T-helper 17 cell (primary cell): ENCODE data around the gene ATXN2L. TPM values are rescaled to one million over a fixed set of nuclear protein-coding genes. Genes with fewer than 3 reads are reported as not detected.
A peak's percentile ranks its signal among the peaks of the same experiment; 100 is the strongest.
"Not testable (repeated sequence)": the region's sequence is repeated elsewhere in the genome, so short reads cannot be mapped to it uniquely, and the experiment has no call there.

Experiments used
- ATAC-seq: fragments of 150-1000 bp; cut with Tn5 transposase; 2 replicates; pipeline ENCODE4 v1.10.0; 2021; ENCODE audit warnings: mild to moderate bottlenecking, moderate library complexity
- DNase-seq, 3 donors: peaks; one replicate each; pipeline versions ENCODE4 v3.0.0 to v3.0.0-alpha.2; 2020 to 2021
- H3K9me3 ChIP-seq: one replicate; pipeline ENCODE4 v1.7.0; 2013; ENCODE audit warnings: low read length, mild to moderate bottlenecking; ENCODE audit not compliant: control insufficient read depth, poor library complexity, severe bottlenecking
- H3K27ac Mint-ChIP-seq: one replicate; pipeline ENCODE4 v1.8.0; 2022; ENCODE audit warnings: mild to moderate bottlenecking, moderate library complexity, mixed read lengths
- H3K27me3 Mint-ChIP-seq: one replicate; pipeline ENCODE4 v1.8.0; 2022; ENCODE audit warnings: mixed read lengths
- H3K36me3 Mint-ChIP-seq: one replicate; pipeline ENCODE4 v1.8.0; 2022; ENCODE audit warnings: low read depth, mixed read lengths
- H3K4me1 Mint-ChIP-seq: one replicate; pipeline ENCODE4 v1.8.0; 2022; ENCODE audit warnings: mild to moderate bottlenecking, mixed read lengths
- H3K4me3 Mint-ChIP-seq: one replicate; pipeline ENCODE4 v1.8.0; 2022; ENCODE audit warnings: mild to moderate bottlenecking, moderate library complexity, mixed read lengths
- total RNA-seq, 4 donors: library from RNA in 2 of 4; stranded (reverse) in 2 of 4; gene quantifications; one replicate each; pipeline ENCODE4 v1.2.3 and lab custom pipeline; 2022 to 2026

Gene ATXN2L
- total RNA-seq, 2 donors from 2014 or later, result 348 to 372 TPM

DNA sequence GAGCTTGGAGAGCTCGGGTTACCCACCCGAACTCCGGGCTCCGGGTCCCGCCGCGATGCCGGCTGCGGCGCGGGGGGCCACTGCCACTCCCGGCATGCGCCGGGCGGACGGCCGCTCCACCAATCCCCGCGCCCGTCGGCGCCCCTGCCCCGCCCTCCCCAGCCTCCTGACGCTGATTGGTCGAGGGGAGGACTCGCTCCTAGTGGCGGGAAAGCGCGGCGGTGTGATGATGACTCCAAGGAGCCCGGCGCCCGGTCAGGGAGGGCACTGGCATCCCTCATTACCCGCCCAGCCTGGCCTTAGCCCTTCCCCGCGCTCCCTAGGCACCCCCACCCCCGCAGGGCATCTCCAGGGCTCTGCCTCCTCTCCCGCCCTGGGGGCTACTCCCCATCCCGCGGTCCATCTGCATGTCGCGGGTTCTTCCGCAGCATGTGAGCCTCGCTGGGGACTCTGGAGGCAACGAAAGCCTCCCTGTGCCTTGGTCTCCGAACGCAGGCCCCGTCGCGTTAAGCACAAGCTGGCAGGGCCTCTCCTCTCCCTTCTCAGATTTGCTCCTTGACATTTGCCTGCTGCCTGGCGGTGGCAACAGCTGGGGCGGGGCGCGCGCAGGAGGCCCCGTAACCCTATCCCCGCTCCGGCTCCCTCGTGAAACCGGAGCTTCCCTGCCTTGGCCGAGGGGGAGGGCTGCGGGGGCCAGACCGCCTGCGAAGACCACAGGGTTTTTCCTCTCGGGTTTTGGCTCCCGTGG, 57.2 kb downstream of the ATXN2L start:
- H3K4me3 Mint-ChIP-seq, result peak overlapping the region; percentile 88
- H3K27me3 Mint-ChIP-seq, result peaks cover 15% of the 10 kb centered on the region
- ATAC-seq, result peak; percentile 99
- peaks cover 19% of the 10 kb centered on the region for H3K4me1 Mint-ChIP-seq
- H3K36me3 Mint-ChIP-seq, result peaks cover 5% of the 10 kb centered on the region
- peak; percentile 70 to 86 (median 85) for DNase-seq
- no peak overlapping the region for H3K27ac Mint-ChIP-seq
- H3K9me3 ChIP-seq, result no peaks in the 10 kb centered on the region

DNA sequence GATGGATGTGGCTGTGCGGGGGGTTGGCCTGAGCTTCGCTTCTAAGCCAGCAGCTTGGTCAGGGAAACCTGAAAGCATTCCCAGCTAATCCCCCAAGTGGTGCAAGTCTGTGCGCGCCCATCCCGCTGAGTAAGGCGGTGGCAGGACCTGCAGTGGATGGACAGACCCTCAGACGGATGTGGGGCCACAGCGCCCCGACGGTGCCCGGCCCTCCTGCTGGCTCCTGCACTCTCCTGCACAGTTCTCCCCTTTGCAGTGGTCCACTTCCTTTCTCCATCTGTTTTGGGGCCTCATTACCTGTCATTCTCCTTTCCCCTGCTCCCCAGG, 57.8 kb downstream of the ATXN2L start:
- peaks cover 15% of the 10 kb centered on the region for H3K27me3 Mint-ChIP-seq
- ATAC-seq, result no peak
- no peaks in the 10 kb centered on the region for H3K9me3 ChIP-seq
- peak overlapping the region; percentile 37 for H3K27ac Mint-ChIP-seq
- DNase-seq, result no peak
- peaks cover 19% of the 10 kb centered on the region for H3K4me1 Mint-ChIP-seq
- H3K36me3 Mint-ChIP-seq, result peaks cover 5% of the 10 kb centered on the region
- H3K4me3 Mint-ChIP-seq, result peak overlapping the region; percentile 88

DNA sequence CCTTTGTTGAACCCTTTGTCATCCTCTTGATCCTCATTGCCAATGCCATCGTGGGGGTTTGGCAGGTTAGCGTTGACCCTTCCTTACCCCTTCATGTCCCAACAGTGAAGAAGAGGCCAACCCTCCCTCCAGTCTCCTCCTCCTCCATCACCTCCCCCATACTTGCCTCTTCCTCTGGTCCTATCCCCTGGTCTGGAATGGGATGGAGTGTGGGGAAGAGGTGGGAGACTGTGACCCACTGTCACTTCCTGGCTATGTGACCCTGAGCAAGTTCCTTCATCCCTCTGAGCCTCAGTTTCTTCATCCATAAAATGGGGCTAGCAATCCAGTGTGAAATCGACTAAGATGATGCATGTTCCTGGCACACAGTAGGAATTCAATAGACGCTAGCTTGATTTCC, 58.2 kb downstream of the ATXN2L start:
- peak overlapping the region; percentile 37 for H3K27ac Mint-ChIP-seq
- peaks cover 5% of the 10 kb centered on the region for H3K36me3 Mint-ChIP-seq
- ATAC-seq (no peak), DNase-seq (no peak)
- no peaks in the 10 kb centered on the region for H3K9me3 ChIP-seq
- H3K4me3 Mint-ChIP-seq, result peak overlapping the region; percentile 88
- peaks cover 15% of the 10 kb centered on the region for H3K27me3 Mint-ChIP-seq
- H3K4me1 Mint-ChIP-seq, result peaks cover 19% of the 10 kb centered on the region

DNA sequence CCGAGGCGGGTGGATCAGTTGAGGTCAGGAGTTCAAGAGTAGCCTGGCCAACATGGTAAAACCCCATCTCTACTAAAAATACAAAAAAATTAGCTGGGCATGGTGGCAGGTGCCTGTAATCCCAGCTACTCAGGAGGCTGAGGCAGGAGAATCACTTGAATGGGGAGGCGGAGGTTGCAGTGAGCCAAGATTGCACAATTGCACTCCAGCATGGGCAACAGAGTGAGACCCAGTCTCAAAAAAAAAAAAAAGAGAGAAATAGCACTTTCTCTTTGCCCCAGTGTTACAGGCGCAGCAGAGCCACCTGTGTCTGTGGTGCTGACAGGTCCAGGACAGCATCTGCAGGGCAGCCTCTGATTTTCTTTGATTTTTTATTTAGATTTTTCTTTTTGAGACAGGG, 58.8 kb downstream of the ATXN2L start:
- Mint-ChIP-seq H3K27me3 (peaks cover 15% of the 10 kb centered on the region), H3K4me1 (peaks cover 19% of the 10 kb centered on the region), H3K27ac (peak overlapping the region; percentile 37), H3K4me3 (peak overlapping the region; percentile 88)
- not testable (repeated sequence) for DNase-seq, H3K36me3 Mint-ChIP-seq, H3K9me3 ChIP-seq, ATAC-seq

DNA sequence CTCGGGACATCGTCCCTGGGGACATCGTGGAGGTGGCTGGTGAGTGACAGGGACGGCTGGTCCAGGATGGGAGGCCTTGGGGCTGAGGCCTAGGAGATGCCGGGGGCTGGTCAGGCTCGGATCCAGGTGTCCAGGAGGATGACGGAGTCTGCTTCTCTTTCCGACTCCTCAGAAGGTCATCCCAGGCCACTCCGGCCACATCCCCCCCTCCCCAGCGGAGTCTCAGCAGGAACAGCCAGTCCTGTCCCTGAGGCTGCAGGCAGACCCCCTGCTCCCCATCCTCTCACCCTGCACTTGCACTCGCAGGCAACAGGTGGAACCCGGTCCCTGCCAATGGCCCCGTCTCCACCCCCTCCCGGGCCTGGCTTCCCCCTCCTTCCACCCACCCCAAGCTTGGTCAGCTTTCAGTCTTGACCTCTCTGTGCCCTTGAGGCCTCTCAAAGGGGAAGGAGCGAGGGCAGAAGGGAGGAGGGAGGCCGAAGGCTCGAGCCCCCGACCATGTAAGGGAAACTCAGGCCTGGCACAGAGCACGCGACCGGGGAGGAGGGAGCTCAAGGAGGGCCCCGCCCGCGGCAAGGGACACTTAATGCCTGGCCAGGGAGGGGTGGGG, 59.9 kb downstream of the ATXN2L start:
- DNase-seq (no peak), ATAC-seq (no peak)
- Mint-ChIP-seq H3K27ac (no peak overlapping the region), H3K4me3 (no peak overlapping the region), H3K36me3 (peaks cover 5% of the 10 kb centered on the region), H3K27me3 (peaks cover 15% of the 10 kb centered on the region), H3K4me1 (peaks cover 19% of the 10 kb centered on the region)
- H3K9me3 ChIP-seq, result no peaks in the 10 kb centered on the region

DNA sequence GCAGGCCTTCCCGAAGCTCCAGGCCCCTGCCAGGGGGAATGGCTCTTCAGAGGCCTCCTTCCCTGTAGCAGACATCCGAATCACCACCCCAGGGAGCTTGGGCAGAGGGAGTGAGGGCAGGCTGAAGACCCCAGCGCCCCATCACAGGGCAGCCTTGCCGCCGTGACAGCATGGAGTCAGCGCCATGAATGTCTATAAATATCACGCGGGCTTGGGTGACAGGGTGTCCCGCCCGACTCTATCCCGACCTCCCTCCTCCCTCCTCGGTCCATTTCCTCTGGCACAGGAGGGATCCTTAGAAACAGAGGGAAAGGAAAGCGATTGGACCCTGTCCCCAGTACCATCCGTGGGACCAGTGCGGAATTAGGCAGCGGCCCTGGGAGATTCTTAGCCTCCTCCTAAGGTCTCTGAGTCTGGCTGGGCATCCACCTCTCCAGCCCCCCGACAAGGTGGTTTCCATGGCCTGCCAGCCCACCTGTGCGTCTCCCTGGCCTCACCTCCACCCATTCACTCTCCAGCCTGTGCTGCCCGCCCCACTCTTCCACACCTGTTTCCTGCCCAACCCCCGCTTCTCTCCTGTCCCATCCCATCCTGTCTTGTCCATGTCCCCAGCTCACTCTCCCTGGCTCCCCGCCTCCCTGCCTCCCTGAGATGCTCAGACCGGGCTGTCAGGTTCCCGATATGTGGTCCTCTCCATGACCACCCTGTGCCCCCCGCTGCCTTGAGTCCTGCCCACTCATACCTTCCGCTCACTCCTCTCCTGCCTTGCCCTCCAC, 60.6 kb downstream of the ATXN2L start:
- ATAC-seq, result no peak
- no peak for DNase-seq
- Mint-ChIP-seq H3K4me3 (no peak overlapping the region), H3K27ac (no peak overlapping the region), H3K36me3 (peaks cover 5% of the 10 kb centered on the region), H3K4me1 (peaks cover 18% of the 10 kb centered on the region), H3K27me3 (peaks cover 15% of the 10 kb centered on the region)
- H3K9me3 ChIP-seq, result no peaks in the 10 kb centered on the region

DNA sequence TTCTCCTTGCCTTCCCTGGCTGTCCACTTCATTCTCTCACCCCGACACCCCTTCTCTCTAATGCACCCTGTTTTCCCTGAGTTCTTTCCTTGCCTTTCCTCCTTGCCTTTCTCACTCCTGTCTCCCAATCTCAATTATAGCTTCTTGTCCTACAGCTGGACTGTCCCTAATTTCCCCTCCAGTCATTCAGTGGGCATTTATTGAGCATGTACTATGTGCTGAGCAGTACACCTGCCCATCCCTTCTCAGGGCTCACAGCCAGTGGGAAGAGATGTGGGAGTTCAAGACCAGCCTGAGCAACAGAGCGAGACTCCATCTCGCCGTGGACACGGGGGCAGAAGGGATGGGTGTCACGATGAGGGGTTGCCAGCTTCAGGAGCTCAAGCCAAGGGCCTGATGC, 61.2 kb downstream of the ATXN2L start:
- Mint-ChIP-seq H3K27me3 (peaks cover 15% of the 10 kb centered on the region), H3K36me3 (peaks cover 5% of the 10 kb centered on the region), H3K27ac (no peak overlapping the region), H3K4me3 (no peak overlapping the region), H3K4me1 (peaks cover 17% of the 10 kb centered on the region)
- DNase-seq (no peak), ATAC-seq (no peak)
- no peaks in the 10 kb centered on the region for H3K9me3 ChIP-seq

Other genes with a start within 250 kb of the ATXN2L start
- gene SULT1A2, start 225.9 kb upstream of the ATXN2L start, total RNA-seq, result under 1 TPM in 1 of 2 donors, not detected in 1; 0.22 TPM
- 10 to 100 TPM; 10.6 to 14.4 TPM for gene SULT1A1, start 213.0 kb upstream of the ATXN2L start, total RNA-seq
- gene NPIPB8, start 184.9 kb upstream of the ATXN2L start, total RNA-seq, result 1 to 10 TPM in 1 of 2 donors, not detected in 1; 1.2 TPM
- 100 to 1,000 TPM; 257 to 259 TPM for gene EIF3C, start 111.5 kb upstream of the ATXN2L start, total RNA-seq
- 1 to 10 TPM; 1.4 to 6.6 TPM for gene NPIPB9, start 71.2 kb upstream of the ATXN2L start, total RNA-seq
- 100 to 1,000 TPM in 1 of 2 donors, 10 to 100 TPM in 1; 78.5 to 103 TPM for gene TUFM, start 23.3 kb downstream of the ATXN2L start, total RNA-seq
- gene SH2B1, start 40.8 kb downstream of the ATXN2L start, total RNA-seq, result 10 to 100 TPM; 69.1 to 77.7 TPM
- 1 to 10 TPM in 1 of 2 donors, under 1 TPM in 1; 0.75 to 1.7 TPM for gene ATP2A1, start 55.5 kb downstream of the ATXN2L start, total RNA-seq
- 10 to 100 TPM; 25.2 to 25.3 TPM for gene RABEP2, start 102.2 kb downstream of the ATXN2L start, total RNA-seq
- gene CD19, start 109.0 kb downstream of the ATXN2L start, total RNA-seq, result 1 to 10 TPM in 1 of 2 donors, not detected in 1; 4.0 TPM
- gene NFATC2IP, start 127.9 kb downstream of the ATXN2L start, total RNA-seq, result 10 to 100 TPM; 67.7 to 70.9 TPM
- 10 to 100 TPM; 24.4 to 28.1 TPM for gene SPNS1, start 151.8 kb downstream of the ATXN2L start, total RNA-seq
- 100 to 1,000 TPM; 191 to 193 TPM for gene LAT, start 162.1 kb downstream of the ATXN2L start, total RNA-seq